A549 (cell line): ENCODE results near the gene QRICH2. TPM values are rescaled to one million over a fixed set of nuclear protein-coding genes. Genes with fewer than 3 reads are reported as not detected.

Experiments
- ATAC-seq, 2 experiments: fragments of 200-7000 bp in 1 of 2; fragments of >200 bp in 1 of 2; cut with Nextera tagmentation in 1 of 2; cut with Tn5 transposase in 1 of 2; 3 replicates each; pipeline versions ENCODE4 v1.8.0 to v1.9.1; 2018 to 2020; ENCODE audit warnings: mild to moderate bottlenecking in 1 of 2, moderate library complexity in 1 of 2
- CTCF ChIA-PET: fragments of 300-600 bp; sonication (Branson Sonifier 250); formaldehyde crosslinking; extraction: SDS; loops from one replicate; lab custom pipeline; 2021; ENCODE audit warnings: antibody characterized with exemption, inconsistent platforms; lab: Yijun Ruan, JAX
- POLR2A ChIA-PET: fragments of 350-600 bp; formaldehyde crosslinking; extraction: SDS; loops from one replicate; lab custom pipeline; 2021; ENCODE audit warnings: antibody characterized with exemption, inconsistent platforms; lab: Yijun Ruan, JAX
- DNase-seq, 2 experiments: peaks; one replicate each; pipeline versions ENCODE4 v3.0.0 to v3.0.0-alpha.2; 2011 to 2016; ENCODE audit warnings: low read depth in 1 of 2, low spot score in 1 of 2
- FAIRE-seq: peaks from 2 replicates; lab custom pipeline; 2011; peaks lifted over from hg19 to GRCh38; lab: Jason Lieb, UNC
- H3K27ac ChIP-seq, 2 experiments: fragments of >200 bp; sonication (Bioruptor Twin); formaldehyde crosslinking; 3 replicates each; pipeline ENCODE4 v1.5.1; 2016 to 2017
- H3K4me1 ChIP-seq: fragments of >200 bp; sonication (Bioruptor Twin); formaldehyde crosslinking; 3 replicates; pipeline ENCODE4 v1.6.1; 2016
- H3K4me2 ChIP-seq: fragments of >200 bp; sonication (Bioruptor Twin); formaldehyde crosslinking; 3 replicates; pipeline ENCODE4 v1.6.1; 2016
- H3K4me3 ChIP-seq: fragments of >200 bp; sonication (Bioruptor Twin); formaldehyde crosslinking; 3 replicates; pipeline ENCODE4 v1.5.1; 2016
- H3K9me3 ChIP-seq: fragments of >200 bp; sonication (Bioruptor Twin); formaldehyde crosslinking; 3 replicates; pipeline ENCODE4 v1.6.1; 2016
- BHLHE40 ChIP-seq: IDR thresholded peaks from 2 replicates; pipeline ENCODE4 v1.6.1; 2012; ENCODE audit warnings: low read depth, low read length, inconsistent platforms
- CBX8 ChIP-seq: fragments of 200-600 bp; sonication (generic); IDR thresholded peaks from 2 replicates; pipeline ENCODE4 v1.6.1; 2016
- CEBPB ChIP-seq, 2 experiments: fragments of >200 bp in 1 of 2; sonication (Bioruptor Twin) in 1 of 2; formaldehyde crosslinking in 1 of 2; IDR thresholded peaks; 2 replicates each; pipeline ENCODE4 v1.6.1; 2012 to 2016
- CHD4 ChIP-seq: fragments of 200-600 bp; sonication (generic); IDR thresholded peaks from 2 replicates; pipeline ENCODE4 v1.6.1; 2016; ENCODE audit warnings: antibody characterized with exemption, mild to moderate bottlenecking, borderline replicate concordance
- EHMT2 ChIP-seq: fragments of 200-600 bp; sonication (generic); IDR thresholded peaks from 2 replicates; pipeline ENCODE4 v1.6.1; 2016; ENCODE audit warnings: antibody characterized with exemption, low read depth, mild to moderate bottlenecking, moderate library complexity
- FOXS1 ChIP-seq: fragments of 250-450 bp; sonication (Bioruptor Pico); IDR thresholded peaks from 2 replicates; pipeline ENCODE4 v1.5.0; 2020; ENCODE audit warnings: mild to moderate bottlenecking, moderate library complexity
- GATA3 ChIP-seq: IDR thresholded peaks from 2 replicates; pipeline ENCODE4 v1.6.1; 2012; ENCODE audit warnings: borderline replicate concordance
- HDAC2 ChIP-seq: fragments of 200-600 bp; sonication (generic); IDR thresholded peaks from 2 replicates; pipeline ENCODE4 v1.6.1; 2016
- HES2 ChIP-seq: fragments of >200 bp; sonication (Bioruptor Twin); formaldehyde crosslinking; IDR thresholded peaks from 2 replicates; pipeline ENCODE4 v1.6.1; 2016
- HOXB5 ChIP-seq: fragments of 250-450 bp; sonication (Bioruptor Pico); IDR thresholded peaks from 2 replicates; pipeline ENCODE4 v1.5.0; 2020; ENCODE audit warnings: mild to moderate bottlenecking, moderate library complexity
- KDM1A ChIP-seq: fragments of 200-600 bp; sonication (generic); IDR thresholded peaks from 2 replicates; pipeline ENCODE4 v1.6.1; 2016; ENCODE audit warnings: low read depth, mild to moderate bottlenecking
- KDM5A ChIP-seq: fragments of 200-600 bp; sonication (generic); IDR thresholded peaks from 2 replicates; pipeline ENCODE4 v1.6.1; 2016; ENCODE audit warnings: antibody characterized with exemption, mild to moderate bottlenecking
- MYC ChIP-seq: IDR thresholded peaks from 2 replicates; pipeline ENCODE4 v1.6.1; 2012; ENCODE audit warnings: mild to moderate bottlenecking, inconsistent platforms, low read length, improper control_type of control experiment, borderline replicate concordance
- NFE2L2 ChIP-seq: fragments of 150-350 bp; conservative IDR thresholded peaks from 2 replicates; pipeline ENCODE4 v1.6.1; 2014; ENCODE audit warnings: low read length
- NPAS2 ChIP-seq: fragments of 250-450 bp; sonication (Bioruptor Pico); IDR thresholded peaks from 2 replicates; pipeline ENCODE4 v1.8.0; 2022; ENCODE audit warnings: mild to moderate bottlenecking, moderate library complexity, borderline replicate concordance
- POLR2AphosphoS2 ChIP-seq: conservative IDR thresholded peaks from 2 replicates; pipeline ENCODE4 v1.6.1; 2012; ENCODE audit warnings: low read length, improper control_type of control experiment, inconsistent platforms
- RARB ChIP-seq: fragments of 250-450 bp; sonication (Bioruptor Pico); IDR thresholded peaks from 2 replicates; pipeline ENCODE4 v1.8.0; 2021; ENCODE audit warnings: mild to moderate bottlenecking, moderate library complexity
- RNF2 ChIP-seq: fragments of 200-600 bp; sonication (generic); IDR thresholded peaks from 2 replicates; pipeline ENCODE4 v1.6.1; 2016; ENCODE audit warnings: low read depth, mild to moderate bottlenecking, antibody characterized with exemption, moderate library complexity, borderline replicate concordance
- SMC3 ChIP-seq: fragments of >200 bp; sonication (Bioruptor Twin); formaldehyde crosslinking; IDR thresholded peaks from 3 replicates; pipeline ENCODE4 v1.6.1; 2018; ENCODE audit warnings: inconsistent platforms
- TFCP2L1 ChIP-seq: fragments of 250-450 bp; sonication (Bioruptor Pico); IDR thresholded peaks from 2 replicates; pipeline ENCODE4 v1.5.0; 2021; ENCODE audit warnings: mild to moderate bottlenecking
- TP53 ChIP-seq: fragments of 250-450 bp; sonication (Bioruptor Pico); IDR thresholded peaks from 2 replicates; pipeline ENCODE4 v1.5.0; 2021; ENCODE audit warnings: mild to moderate bottlenecking, moderate library complexity
- ZC3H11A ChIP-seq: fragments of 450-650 bp; IDR thresholded peaks from 2 replicates; pipeline ENCODE4 v1.6.1; 2014; ENCODE audit warnings: antibody characterized with exemption, mild to moderate bottlenecking
- ZFP36 ChIP-seq: fragments of 450-650 bp; IDR thresholded peaks from 2 replicates; pipeline ENCODE4 v1.6.1; 2014; ENCODE audit warnings: borderline replicate concordance; ENCODE audit not compliant: partially characterized antibody
- ZNF302 ChIP-seq: fragments of 250-450 bp; sonication (Bioruptor Pico); IDR thresholded peaks from 2 replicates; pipeline ENCODE4 v1.9.0; 2021; ENCODE audit warnings: inconsistent platforms, mild to moderate bottlenecking, moderate library complexity
- WGBS: methylation state at CpG from one replicate; pipeline ENCODE4 v1.1.6; 2017; ENCODE audit errors: missing lambda C conversion rate; 5-methylcytosine and 5-hydroxymethylcytosine counted together
- polyA plus RNA-seq, 4 experiments: library from polyadenylated mRNA; depleted of rRNA in 3 of 4; stranded (reverse); fragments of >200 nt; fragmentation: RNase III in 1 of 4; extraction: RNeasy Plus Mini Kit Qiagen cat#74134 plus additional on column Dnase treatment in 1 of 4; gene quantifications; 2 replicates in 3 of 4; 3 replicates in 1 of 4; pipeline ENCODE4 v1.2.3, GENCODE V29; 2011 to 2017
- TF ChIP-seq, protein P1 (sequence below): fragments of 250-450 bp; sonication (Bioruptor Pico); IDR thresholded peaks from 2 replicates; pipeline ENCODE4 v1.5.0; 2020; ENCODE audit warnings: low read depth, mild to moderate bottlenecking, moderate library complexity
- TF ChIP-seq, protein P2 (sequence below): fragments of 250-450 bp; sonication (Bioruptor Pico); IDR thresholded peaks from 2 replicates; pipeline ENCODE4 v1.5.0; 2021; ENCODE audit warnings: mild to moderate bottlenecking, moderate library complexity, borderline replicate concordance

The QRICH2 gene
- polyA plus RNA-seq, 2 of the 4 experiments (the other 2 are of a cell fraction): 0.57 to 0.88 TPM

- TF ChIP-seq MYC (no peak), CBX8 (no peak), TP53 (CRISPR knock-in tag) (no peak), NFE2L2 (no peak), KDM5A (no peak), BHLHE40 (no peak), EHMT2 (no peak), ZNF302 (no peak), RARB (CRISPR knock-in tag) (no peak), HDAC2 (no peak), HES2 (no peak), POLR2AphosphoS2 (no peak), CEBPB (IDR thresholded peaks at IDR 0.05) (no peak), GATA3 (no peak), RNF2 (no peak), FOXS1 (no peak), NPAS2 (no peak), ZC3H11A (no peak), HOXB5 (no peak)
- TF ChIP-seq, protein P1, sequence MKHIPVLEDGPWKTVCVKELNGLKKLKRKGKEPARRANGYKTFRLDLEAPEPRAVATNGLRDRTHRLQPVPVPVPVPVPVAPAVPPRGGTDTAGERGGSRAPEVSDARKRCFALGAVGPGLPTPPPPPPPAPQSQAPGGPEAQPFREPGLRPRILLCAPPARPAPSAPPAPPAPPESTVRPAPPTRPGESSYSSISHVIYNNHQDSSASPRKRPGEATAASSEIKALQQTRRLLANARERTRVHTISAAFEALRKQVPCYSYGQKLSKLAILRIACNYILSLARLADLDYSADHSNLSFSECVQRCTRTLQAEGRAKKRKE (CRISPR knock-in tag): no peak
- Histone ChIP-seq H3K4me3 (no peak overlapping the region), H3K27ac (no peak overlapping the region), H3K4me2 (no peak overlapping the region), H3K4me1 (no peaks in the 10 kb centered on the region), H3K9me3 (no peaks in the 10 kb centered on the region)
- ATAC-seq (0 out of 6 replicates have a peak, but pooled peaks of 1 of the 2 experiments have one; percentile 19), DNase-seq (no peak), FAIRE-seq (no peak)
- WGBS: 87% methylated on average over 11 of the region's 11 CpGs
- CTCF ChIA-PET: interaction anchor here (0.6 to 2.3 kb wide), 6 partner anchors 15 to 152 kb away, joined by 3 to 8 read pairs (median 4); no protein-coding TSS in a partner anchor
- POLR2A ChIA-PET: no interaction called here
These were observed 25.8 kb upstream of the QRICH2 start for GRCh38 chr17:76333673-76334505.

GRCh38 chr17:76331083-76331482 is 23.0 kb upstream of the QRICH2 start:
- CTCF ChIA-PET: interaction anchor here (0.8 to 3.4 kb wide), 5 partner anchors 12 to 67 kb away, joined by 3 to 20 read pairs (median 12); partner anchors contain the start of gene PRPSAP1
- ATAC-seq: no peak
- 88% methylated on average over 2 of the region's 2 CpGs for WGBS

More at GRCh38 chr17:76331083-76331482, 23.0 kb upstream of the QRICH2 start:
- DNase-seq (no peak), FAIRE-seq (no peak)
- no peaks in the 10 kb centered on the region for H3K9me3 ChIP-seq
- no peak overlapping the region for H3K27ac ChIP-seq
- no peaks in the 10 kb centered on the region for H3K4me1 ChIP-seq
- no peak overlapping the region for H3K4me3 ChIP-seq
- no peak overlapping the region for H3K4me2 ChIP-seq
- POLR2A ChIA-PET: no interaction called here
- no peak for TF ChIP-seq SMC3
- TF ChIP-seq CHD4: no peak
- TF ChIP-seq KDM5A: no peak
- no peak for TF ChIP-seq KDM1A
- TF ChIP-seq TFCP2L1 (CRISPR knock-in tag): no peak
- no peak for TF ChIP-seq HOXB5
- no peak for TF ChIP-seq CEBPB (IDR thresholded peaks at IDR 0.05)
- no peak for TF ChIP-seq CBX8
- no peak for TF ChIP-seq ZFP36
- TF ChIP-seq NPAS2: no peak
- no peak for TF ChIP-seq MYC
- TF ChIP-seq NFE2L2: no peak
- TF ChIP-seq, protein P2, sequence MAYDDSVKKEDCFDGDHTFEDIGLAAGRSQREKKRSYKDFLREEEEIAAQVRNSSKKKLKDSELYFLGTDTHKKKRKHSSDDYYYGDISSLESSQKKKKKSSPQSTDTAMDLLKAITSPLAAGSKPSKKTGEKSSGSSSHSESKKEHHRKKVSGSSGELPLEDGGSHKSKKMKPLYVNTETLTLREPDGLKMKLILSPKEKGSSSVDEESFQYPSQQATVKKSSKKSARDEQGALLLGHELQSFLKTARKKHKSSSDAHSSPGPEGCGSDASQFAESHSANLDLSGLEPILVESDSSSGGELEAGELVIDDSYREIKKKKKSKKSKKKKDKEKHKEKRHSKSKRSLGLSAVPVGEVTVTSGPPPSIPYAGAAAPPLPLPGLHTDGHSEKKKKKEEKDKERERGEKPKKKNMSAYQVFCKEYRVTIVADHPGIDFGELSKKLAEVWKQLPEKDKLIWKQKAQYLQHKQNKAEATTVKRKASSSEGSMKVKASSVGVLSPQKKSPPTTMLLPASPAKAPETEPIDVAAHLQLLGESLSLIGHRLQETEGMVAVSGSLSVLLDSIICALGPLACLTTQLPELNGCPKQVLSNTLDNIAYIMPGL (CRISPR knock-in tag): no peak
- no peak for TF ChIP-seq FOXS1
- TF ChIP-seq EHMT2: no peak
